ENCODE results near the gene PVALEF. TPM values are rescaled to one million over a fixed set of nuclear protein-coding genes. Genes with fewer than 3 reads are reported as not detected.

The PVALEF gene
- total RNA-seq, 2 donors from 2014 or later, result not detected

DNA sequence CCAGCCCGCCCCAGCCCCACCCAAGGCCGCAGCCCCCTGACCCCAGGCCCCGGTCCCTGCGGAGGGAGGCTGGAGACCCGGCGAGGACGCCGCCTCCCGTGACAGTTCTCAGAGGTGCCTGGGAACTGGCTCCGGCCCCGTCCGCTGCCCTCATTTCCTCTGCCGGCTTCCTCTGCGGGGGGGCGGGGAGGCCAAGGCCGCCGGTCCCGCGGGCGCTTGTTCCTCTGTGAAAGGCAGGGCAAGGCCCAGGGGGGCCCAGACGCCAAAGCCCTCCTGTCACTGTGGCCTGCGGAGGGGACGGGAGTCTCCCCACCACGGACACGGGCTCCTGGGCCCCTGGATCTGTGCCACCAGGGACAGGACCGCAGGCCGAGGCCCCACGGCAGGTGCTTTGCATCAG is 5.0 kb upstream of the PVALEF start:
- no peaks in the 10 kb centered on the region for H3K9me3 Mint-ChIP-seq
- no peak overlapping the region for H3K27ac Mint-ChIP-seq
- H3K36me3 Mint-ChIP-seq (ENCODE audit: low read depth), result no peaks in the 10 kb centered on the region
- peak; percentile 56 for ATAC-seq (replicated peaks)
- no peaks in the 10 kb centered on the region for H3K4me1 Mint-ChIP-seq
- H3K27me3 Mint-ChIP-seq, result peaks cover 4% of the 10 kb centered on the region
- no peak overlapping the region for H3K4me3 Mint-ChIP-seq

DNA sequence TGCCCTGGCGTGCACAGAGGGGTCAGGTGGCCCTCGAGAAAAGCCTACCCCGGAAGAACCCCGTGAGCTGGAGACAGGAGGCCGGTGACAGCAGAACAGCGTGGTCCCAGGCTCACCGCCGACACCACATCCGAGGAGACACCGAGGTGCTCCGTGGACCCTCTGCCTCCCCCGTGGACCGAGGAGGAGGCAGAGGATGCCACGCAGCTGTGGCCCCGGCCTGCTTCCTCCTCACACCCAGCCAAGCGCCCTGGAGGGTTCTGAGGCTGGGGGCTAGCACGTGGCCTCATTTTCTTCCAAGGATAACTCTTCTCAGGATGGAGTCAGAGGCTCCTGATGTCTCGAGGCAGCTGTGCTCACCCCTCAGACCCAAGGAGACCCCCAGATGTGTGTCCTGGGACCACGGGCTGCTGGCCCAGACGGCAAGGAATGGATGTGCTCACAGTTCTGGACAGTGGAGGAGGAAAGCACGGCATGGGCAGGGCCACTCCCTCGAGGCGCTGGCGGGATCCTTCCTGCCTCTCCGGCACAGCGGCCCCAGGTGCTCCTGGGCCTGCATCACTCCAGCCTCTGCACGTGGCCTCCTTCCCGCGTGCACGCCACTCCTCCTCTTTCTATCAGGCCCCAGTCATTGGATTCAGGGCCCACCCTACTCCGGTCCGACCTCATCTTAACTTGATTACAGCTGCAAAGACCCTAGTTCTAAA is 4.4 kb upstream of the PVALEF start:
- Mint-ChIP-seq H3K27me3 (peaks cover 4% of the 10 kb centered on the region), H3K9me3 (no peaks in the 10 kb centered on the region), H3K27ac (no peak overlapping the region), H3K36me3 (ENCODE audit: low read depth) (no peaks in the 10 kb centered on the region), H3K4me3 (no peak overlapping the region), H3K4me1 (no peaks in the 10 kb centered on the region)
- ATAC-seq (replicated peaks), result no peak

DNA sequence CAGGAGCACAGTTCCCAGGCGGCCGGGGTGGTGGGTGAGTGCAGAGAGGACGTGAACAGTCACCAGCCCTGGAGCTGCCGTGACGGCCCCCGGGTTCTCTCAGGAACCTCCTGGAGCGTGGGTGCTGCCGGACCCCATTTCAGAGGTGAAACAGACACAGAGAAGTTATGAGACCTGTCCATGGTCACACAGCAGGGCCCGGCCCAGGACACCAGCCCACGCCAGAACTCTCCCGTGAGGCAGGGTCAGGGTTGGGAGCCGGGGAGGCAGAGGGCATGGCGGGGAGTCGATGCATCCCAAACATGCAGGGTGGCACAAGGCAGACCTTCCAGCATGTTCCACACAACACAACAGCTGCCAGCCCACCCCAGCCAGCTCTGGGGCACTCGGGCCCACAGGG is 3.8 kb upstream of the PVALEF start:
- ATAC-seq (replicated peaks), result no peak
- Mint-ChIP-seq H3K36me3 (ENCODE audit: low read depth) (no peaks in the 10 kb centered on the region), H3K9me3 (no peaks in the 10 kb centered on the region), H3K27ac (no peak overlapping the region), H3K4me1 (no peaks in the 10 kb centered on the region), H3K27me3 (peaks cover 4% of the 10 kb centered on the region), H3K4me3 (no peak overlapping the region)

DNA sequence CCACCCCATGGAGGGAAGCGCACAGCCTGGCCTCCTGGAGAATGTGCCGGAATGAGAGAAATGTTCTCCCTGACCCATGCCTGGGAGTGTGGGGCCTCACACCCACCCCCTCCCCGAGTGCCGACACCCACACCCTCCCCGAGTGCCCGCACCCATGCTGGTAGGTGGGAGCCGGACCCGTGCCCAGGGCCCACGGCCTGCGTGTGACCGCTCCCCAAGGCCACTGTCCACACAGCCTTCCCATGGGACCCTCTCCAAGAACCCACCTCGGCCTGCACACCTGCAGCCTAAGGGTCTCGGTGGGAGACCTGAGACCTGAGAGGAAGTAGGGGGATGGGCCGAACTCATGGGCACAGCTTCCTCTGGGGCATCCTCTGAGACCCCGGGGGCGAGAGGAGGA is 3.3 kb upstream of the PVALEF start:
- Mint-ChIP-seq H3K4me1 (no peaks in the 10 kb centered on the region), H3K4me3 (no peak overlapping the region), H3K36me3 (ENCODE audit: low read depth) (no peaks in the 10 kb centered on the region), H3K27ac (no peak overlapping the region), H3K9me3 (no peaks in the 10 kb centered on the region), H3K27me3 (peaks cover 4% of the 10 kb centered on the region)
- ATAC-seq (replicated peaks), result no peak

DNA sequence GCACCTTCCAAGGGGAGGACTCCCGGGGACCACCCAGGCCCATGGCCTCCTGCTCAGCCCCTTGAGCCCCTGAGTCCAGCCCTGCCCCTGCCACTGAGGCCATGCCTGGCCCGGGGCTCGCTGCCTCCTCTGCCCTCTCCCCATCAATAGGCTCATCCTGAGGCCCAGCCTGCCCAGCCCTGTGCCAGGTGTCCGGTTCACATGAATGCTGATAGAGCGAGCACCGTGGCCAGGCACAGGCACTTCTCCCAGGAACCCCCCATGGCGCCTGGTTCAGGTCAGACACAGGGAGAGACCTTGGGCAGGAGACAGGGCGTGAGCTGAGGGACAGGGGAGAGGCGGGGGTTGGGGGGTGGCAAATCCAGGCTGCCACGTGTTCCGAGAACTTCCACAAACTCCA is 2.8 kb upstream of the PVALEF start:
- H3K36me3 Mint-ChIP-seq (ENCODE audit: low read depth), result no peaks in the 10 kb centered on the region
- H3K4me3 Mint-ChIP-seq, result no peak overlapping the region
- no peaks in the 10 kb centered on the region for H3K4me1 Mint-ChIP-seq
- H3K9me3 Mint-ChIP-seq, result no peaks in the 10 kb centered on the region
- H3K27ac Mint-ChIP-seq, result no peak overlapping the region
- H3K27me3 Mint-ChIP-seq, result peaks cover 8% of the 10 kb centered on the region
- ATAC-seq (replicated peaks), result no peak

DNA sequence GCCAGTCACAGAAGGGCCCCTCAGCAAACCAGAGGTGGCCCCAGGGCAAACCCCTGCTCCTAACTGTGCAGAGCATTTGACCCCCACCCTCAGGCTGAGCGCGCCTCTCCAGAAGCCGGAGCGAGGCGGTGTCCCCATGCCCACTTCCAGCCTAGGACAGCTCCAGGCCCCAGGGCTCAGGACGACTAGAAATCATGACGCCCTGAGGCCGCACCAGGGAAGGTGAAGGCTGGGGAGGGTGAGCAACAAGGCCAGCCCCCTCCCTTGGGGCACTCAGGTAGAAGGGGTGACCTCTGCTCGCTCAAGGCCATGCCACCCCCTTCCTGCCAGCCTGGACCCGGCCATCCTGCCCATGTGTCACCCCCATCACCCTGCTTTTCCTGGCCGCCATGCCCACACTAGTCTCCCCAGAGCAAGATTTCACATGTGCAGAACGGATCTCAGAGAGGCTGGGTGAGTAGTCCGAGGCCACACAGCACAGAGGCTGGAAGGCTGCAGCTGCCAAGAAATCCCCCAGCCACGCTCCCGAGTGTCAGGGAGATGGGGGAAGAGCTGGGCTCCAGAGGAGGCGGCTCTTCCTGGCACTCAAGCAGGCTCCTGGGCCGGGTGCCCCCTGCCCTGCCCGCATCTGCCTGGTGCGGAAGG is 2.1 kb upstream of the PVALEF start:
- Mint-ChIP-seq H3K4me3 (no peak overlapping the region), H3K27me3 (peaks cover 8% of the 10 kb centered on the region)

DNA sequence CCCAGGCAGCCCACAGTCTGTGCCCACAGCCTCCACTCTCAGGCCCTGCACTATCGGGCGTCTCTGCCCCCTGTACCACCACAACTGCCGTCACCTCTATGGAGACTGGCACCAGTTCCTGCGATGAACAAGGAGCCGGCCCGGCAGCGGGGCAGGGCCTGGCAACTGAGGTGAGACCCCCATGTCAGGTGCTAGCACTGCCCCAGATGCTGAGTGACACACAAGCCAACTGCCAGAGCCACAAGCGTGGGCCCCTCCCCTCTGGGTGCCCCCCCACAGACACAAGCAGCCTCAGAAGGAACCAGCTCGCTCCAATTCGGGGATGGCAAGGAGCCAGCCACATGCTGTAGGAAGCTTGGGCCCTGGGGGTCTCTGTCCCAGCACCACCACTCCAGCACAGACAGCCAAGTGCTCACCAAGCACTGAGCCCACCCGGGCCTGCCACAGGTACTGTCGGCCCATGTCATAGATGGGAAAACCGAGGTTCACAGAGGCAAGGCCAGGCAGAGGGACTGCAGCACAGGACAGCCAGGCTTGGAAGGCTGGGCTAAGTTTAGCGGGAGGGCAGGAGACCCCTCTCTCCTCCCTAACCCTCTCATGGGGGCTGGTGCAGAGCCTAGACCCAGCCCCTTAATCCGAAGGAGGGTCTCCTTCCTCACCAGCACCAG is 1.5 kb upstream of the PVALEF start:
- ATAC-seq (replicated peaks), result no peak
- H3K27ac Mint-ChIP-seq, result no peak overlapping the region
- peaks cover 8% of the 10 kb centered on the region for H3K27me3 Mint-ChIP-seq
- no peak overlapping the region for H3K4me3 Mint-ChIP-seq
- no peaks in the 10 kb centered on the region for H3K9me3 Mint-ChIP-seq
- H3K4me1 Mint-ChIP-seq, result no peaks in the 10 kb centered on the region
- no peaks in the 10 kb centered on the region for H3K36me3 Mint-ChIP-seq (ENCODE audit: low read depth)

More for the DNA sequence above, 2.1 kb upstream of the PVALEF start:
- H3K36me3 Mint-ChIP-seq (ENCODE audit: low read depth), result no peaks in the 10 kb centered on the region
- H3K27ac Mint-ChIP-seq, result no peak overlapping the region
- H3K4me1 Mint-ChIP-seq, result no peaks in the 10 kb centered on the region
- no peaks in the 10 kb centered on the region for H3K9me3 Mint-ChIP-seq
- no peak for ATAC-seq (replicated peaks)

DNA sequence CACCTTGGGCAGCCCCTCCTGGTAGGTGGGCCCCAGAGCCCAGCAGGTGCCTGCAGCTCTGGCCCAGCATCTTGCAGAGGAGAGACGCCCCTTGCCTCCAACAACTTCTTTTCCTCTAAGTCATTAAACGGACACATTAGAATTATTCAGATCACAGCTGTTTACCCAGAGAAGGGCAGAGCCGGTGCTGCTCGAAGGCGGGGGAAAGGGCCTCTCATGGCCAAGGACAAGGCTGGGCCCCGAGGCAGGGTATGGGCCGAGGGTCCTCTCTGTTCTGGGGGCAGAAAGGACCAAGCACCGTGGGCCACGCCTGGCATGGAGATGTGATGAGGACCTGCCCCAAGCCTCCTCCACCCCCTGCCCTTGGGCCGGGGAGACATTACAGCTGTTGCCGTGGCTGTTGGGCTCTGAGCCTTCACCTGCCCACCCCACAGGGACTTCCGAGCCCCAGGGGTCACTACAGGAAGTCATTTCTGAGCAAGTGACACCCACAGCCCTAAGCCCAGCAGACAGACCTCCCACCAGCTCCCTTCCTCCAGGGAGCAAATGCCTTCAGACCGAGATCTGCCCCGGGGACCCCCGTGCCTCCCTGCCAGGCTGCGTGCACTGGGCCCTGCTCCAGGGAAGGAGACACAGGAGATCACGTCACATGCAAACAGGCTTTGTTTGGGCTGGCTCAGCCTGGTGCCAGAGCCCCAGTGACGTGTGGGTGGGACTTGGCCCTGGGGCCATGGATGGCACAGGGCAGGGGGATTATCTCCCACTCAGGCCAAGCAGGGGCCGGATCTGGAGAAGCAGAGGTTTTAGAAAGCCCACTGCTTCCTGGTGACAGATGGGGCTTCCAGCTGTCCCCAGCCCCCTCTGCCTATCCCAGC is 699 bp upstream of the PVALEF start:
- ATAC-seq (replicated peaks), result no peak
- no peak overlapping the region for H3K27ac Mint-ChIP-seq
- no peaks in the 10 kb centered on the region for H3K9me3 Mint-ChIP-seq
- no peaks in the 10 kb centered on the region for H3K36me3 Mint-ChIP-seq (ENCODE audit: low read depth)
- H3K4me3 Mint-ChIP-seq, result no peak overlapping the region
- no peaks in the 10 kb centered on the region for H3K4me1 Mint-ChIP-seq
- H3K27me3 Mint-ChIP-seq, result peaks cover 8% of the 10 kb centered on the region

DNA sequence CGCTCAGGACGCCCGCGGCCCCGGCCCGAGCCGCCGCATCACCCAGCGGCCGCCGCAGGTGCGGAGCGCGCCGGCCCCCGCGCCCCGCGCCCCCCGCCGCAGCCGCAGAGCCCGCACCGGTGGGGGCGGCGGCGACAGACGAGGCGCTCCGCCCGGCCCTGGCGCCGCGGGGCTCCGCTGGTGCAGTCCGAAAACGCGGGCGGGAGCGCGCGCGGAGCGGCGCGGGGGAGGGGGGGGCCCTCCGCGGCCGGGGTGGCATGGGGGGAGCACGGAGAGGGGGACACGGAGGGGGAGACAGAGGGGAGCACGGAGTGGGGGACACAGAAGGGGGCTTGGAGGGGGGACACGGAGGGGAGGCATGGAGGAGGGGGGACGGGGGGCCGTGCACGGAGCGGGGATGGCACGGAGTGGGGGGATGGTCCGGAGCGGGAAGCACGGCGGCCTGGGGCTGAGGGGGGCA is 756 bp downstream of the PVALEF start, which contains the start of gene AATK:
Gene AATK, minus strand, starts transcription at position 189 of the 460 bp plus-strand sequence. CDS start 229 bp downstream, outside the sequence.
- Mint-ChIP-seq H3K4me3 (no peak within 1 kb of the TSS), H3K36me3 (ENCODE audit: low read depth) (no peaks in the 10 kb centered on the region), H3K27me3 (peaks cover 8% of the 10 kb centered on the region), H3K27ac (no peak within 1 kb of the TSS), H3K4me1 (no peaks in the 10 kb centered on the region), H3K9me3 (no peaks in the 10 kb centered on the region)
- ATAC-seq (replicated peaks), result no peak

DNA sequence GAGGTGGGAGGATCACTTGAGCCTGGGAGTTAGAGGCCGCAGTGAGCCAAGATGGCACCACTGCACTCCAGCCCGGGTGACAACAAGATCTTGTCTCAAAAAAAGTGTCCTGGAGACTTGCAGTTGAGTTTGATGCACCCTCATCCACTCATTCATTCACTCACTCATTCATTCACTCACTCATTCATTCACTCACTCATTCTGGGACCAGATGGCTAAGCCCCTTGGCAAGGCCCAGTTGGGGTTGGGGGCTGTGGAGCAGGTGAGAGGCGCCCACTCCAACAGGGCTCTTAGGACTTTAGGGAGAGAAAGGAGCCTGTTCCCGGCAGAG is 1.9 kb downstream of the PVALEF start:
- ATAC-seq (replicated peaks), result no peak
- Mint-ChIP-seq H3K4me1 (no peaks in the 10 kb centered on the region), H3K36me3 (ENCODE audit: low read depth) (no peaks in the 10 kb centered on the region), H3K4me3 (no peak overlapping the region), H3K27ac (no peak overlapping the region), H3K9me3 (no peaks in the 10 kb centered on the region), H3K27me3 (peaks cover 8% of the 10 kb centered on the region)

DNA sequence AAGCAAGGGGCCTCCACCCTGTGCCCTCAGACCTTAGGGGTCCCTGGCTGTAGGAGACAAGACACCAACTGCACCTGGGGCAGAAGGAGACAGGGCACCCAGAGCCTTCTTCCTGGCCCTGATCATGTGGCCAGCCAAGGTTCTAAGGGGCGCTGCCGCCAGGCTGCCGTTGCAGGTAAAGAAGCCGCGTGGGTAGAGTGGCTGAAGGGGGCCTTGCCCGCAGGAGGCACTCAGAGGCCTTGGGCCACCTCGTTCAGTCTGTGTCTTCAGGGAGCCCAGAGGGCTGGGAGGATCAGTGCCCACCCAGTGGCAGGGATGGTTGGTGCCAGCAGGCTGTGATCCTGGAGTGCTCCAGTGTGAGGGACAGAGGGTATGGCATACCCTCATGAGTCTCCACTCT is 2.3 kb downstream of the PVALEF start:
- H3K27me3 Mint-ChIP-seq, result peaks cover 8% of the 10 kb centered on the region
- H3K4me1 Mint-ChIP-seq, result no peaks in the 10 kb centered on the region
- no peak overlapping the region for H3K4me3 Mint-ChIP-seq
- ATAC-seq (replicated peaks), result no peak
- no peak overlapping the region for H3K27ac Mint-ChIP-seq
- no peaks in the 10 kb centered on the region for H3K36me3 Mint-ChIP-seq (ENCODE audit: low read depth)
- H3K9me3 Mint-ChIP-seq, result no peaks in the 10 kb centered on the region

DNA sequence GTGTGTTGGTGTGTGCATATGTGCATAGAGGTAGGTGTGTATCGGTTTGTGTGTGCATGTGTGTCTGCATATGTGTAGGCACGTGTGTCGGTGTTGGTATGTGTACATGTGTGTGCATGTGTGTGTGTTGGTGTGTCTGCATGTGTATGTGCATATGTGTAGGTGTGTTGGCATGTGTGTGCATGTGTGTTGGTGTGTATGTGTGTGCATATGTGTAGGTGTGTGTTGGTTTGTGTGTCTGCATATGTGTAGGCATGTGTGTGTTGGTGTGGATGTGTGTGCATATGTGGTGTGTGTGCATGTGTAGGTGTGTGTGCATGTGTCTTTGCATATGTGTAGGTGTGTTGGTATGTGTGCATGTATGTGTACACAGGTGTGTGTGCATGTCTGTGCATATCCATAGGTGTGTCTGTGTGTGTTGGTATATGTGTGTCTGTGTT is 4.6 kb downstream of the PVALEF start:
- H3K9me3 Mint-ChIP-seq, result no peaks in the 10 kb centered on the region
- no peaks in the 10 kb centered on the region for H3K4me1 Mint-ChIP-seq
- no peaks in the 10 kb centered on the region for H3K36me3 Mint-ChIP-seq (ENCODE audit: low read depth)
- H3K4me3 Mint-ChIP-seq, result no peak overlapping the region
- no peak overlapping the region for H3K27ac Mint-ChIP-seq
- H3K27me3 Mint-ChIP-seq, result peaks cover 4% of the 10 kb centered on the region
- no peak for ATAC-seq (replicated peaks)

DNA sequence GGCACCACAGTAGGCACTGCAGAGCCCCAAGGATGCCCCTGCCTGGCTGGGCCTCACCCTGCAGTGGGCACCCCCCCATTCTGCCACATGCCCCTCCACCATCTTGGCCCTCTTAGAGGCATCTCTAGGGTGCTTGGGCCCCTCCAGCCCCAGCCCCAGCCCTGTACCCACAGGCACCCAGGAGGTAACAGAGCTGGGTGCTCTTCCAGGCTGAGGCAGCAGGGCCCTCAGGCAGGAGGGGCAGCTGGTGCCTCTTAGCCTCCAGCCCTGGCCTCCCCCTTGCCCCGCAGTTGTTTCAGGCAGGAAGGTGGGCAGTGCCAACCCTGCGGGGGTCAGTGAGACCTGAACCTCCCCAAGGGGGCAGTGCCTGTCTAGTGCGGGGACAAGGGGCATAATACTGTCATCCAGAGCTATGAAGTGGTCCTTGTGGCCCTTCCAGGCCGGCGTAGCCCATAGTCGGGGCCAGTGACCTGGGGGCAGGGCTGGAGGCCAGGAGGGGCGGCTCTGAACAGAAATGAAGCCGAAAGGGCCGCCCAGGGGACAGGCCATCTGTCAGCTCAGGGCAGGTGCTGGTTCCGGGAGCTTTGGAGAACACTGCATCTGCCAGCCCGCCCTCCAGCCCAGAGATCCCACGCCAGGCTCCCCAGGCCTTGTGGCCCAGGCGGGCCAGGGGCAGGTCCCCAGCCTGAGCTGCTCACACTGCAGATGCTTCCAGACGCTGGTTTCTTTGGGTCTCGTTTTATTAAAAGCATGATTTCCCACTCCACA is 5.6 kb downstream of the PVALEF start:
- H3K9me3 Mint-ChIP-seq, result no peaks in the 10 kb centered on the region
- no peak overlapping the region for H3K27ac Mint-ChIP-seq
- no peaks in the 10 kb centered on the region for H3K36me3 Mint-ChIP-seq (ENCODE audit: low read depth)
- no peaks in the 10 kb centered on the region for H3K4me1 Mint-ChIP-seq
- H3K27me3 Mint-ChIP-seq, result peaks cover 4% of the 10 kb centered on the region
- ATAC-seq (replicated peaks), result no peak
- H3K4me3 Mint-ChIP-seq, result no peak overlapping the region

DNA sequence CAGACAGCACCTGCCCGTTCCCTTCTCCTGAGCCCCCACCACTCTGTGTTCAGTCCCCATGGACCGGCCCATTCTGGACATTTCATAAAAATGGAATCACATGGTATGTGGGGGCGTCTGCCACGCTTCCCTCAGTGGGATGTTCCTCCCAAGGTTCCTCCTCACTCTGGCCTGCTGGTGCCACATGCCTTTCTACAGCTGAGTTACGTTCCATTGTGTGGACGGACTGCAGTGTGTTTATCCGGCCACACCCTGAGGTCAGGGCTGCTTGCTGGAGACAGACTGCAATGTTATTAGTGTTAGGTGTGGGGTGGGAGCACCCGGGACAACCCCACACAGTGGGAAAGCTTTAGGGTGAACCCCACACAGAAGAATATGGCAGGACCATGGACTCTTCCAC is 6.6 kb downstream of the PVALEF start:
- no peak overlapping the region for H3K4me3 Mint-ChIP-seq
- peaks cover 4% of the 10 kb centered on the region for H3K27me3 Mint-ChIP-seq
- H3K27ac Mint-ChIP-seq, result no peak overlapping the region
- no peak for ATAC-seq (replicated peaks)
- H3K36me3 Mint-ChIP-seq (ENCODE audit: low read depth), result no peaks in the 10 kb centered on the region
- H3K4me1 Mint-ChIP-seq, result no peaks in the 10 kb centered on the region
- H3K9me3 Mint-ChIP-seq, result no peaks in the 10 kb centered on the region
